H1 (cell line): ENCODE measurements around the gene FAN1. TPM values are rescaled to one million over a fixed set of nuclear protein-coding genes. Genes with fewer than 3 reads are reported as not detected.
A peak's percentile ranks its signal among the peaks of the same experiment; 100 is the strongest.

Experiments used
- BACH1 ChIP-seq: IDR thresholded peaks from 2 replicates; pipeline ENCODE4 v1.6.1; 2012; ENCODE audit warnings: low read length, improper control_type of control experiment
- BRCA1 ChIP-seq: IDR thresholded peaks from 2 replicates; pipeline ENCODE4 v1.6.1; 2012; ENCODE audit warnings: low read depth, low read length, improper control_type of control experiment
- CEBPB ChIP-seq: IDR thresholded peaks from 2 replicates; pipeline ENCODE4 v1.6.1; 2012; ENCODE audit warnings: low read depth, low read length
- CHD2 ChIP-seq: IDR thresholded peaks from 2 replicates; pipeline ENCODE4 v1.6.1; 2012; ENCODE audit warnings: low read length, improper control_type of control experiment
- CTBP2 ChIP-seq: IDR thresholded peaks from 2 replicates; pipeline ENCODE4 v1.7.0; 2011; ENCODE audit warnings: borderline replicate concordance, mild to moderate bottlenecking, moderate library complexity, mixed read lengths, low read length; ENCODE audit not compliant: insufficient read depth, insufficient read length
- E2F6 ChIP-seq: IDR thresholded peaks from 2 replicates; pipeline ENCODE4 v1.6.1; 2012; ENCODE audit warnings: inconsistent platforms
- EGR1 ChIP-seq: IDR thresholded peaks from 2 replicates; pipeline ENCODE4 v1.6.1; 2011; ENCODE audit warnings: low read depth, low read length, borderline replicate concordance
- EZH2 ChIP-seq: fragments of 200-600 bp; sonication (generic); IDR thresholded peaks from 2 replicates; pipeline ENCODE4 v1.7.1; 2012; ENCODE audit warnings: low read depth, mild to moderate bottlenecking, moderate library complexity, low read length, inconsistent platforms; ENCODE audit not compliant: severe bottlenecking
- FOSL1 ChIP-seq: IDR thresholded peaks from 2 replicates; pipeline ENCODE4 v1.6.1; 2011; ENCODE audit warnings: mild to moderate bottlenecking, low read depth, low read length, moderate library complexity; ENCODE audit not compliant: insufficient read depth
- GABPA ChIP-seq: IDR thresholded peaks from 2 replicates; pipeline ENCODE4 v1.6.1; 2011; ENCODE audit warnings: mild to moderate bottlenecking, low read length, moderate library complexity, borderline replicate concordance; ENCODE audit not compliant: insufficient read depth
- KDM1A ChIP-seq: fragments of 200-600, 300-600 bp; sonication (generic); IDR thresholded peaks from 2 replicates; pipeline ENCODE4 v1.7.1; 2016; ENCODE audit warnings: mild to moderate bottlenecking, low read length, borderline replicate concordance
- KDM4A ChIP-seq: IDR thresholded peaks from one replicate; pipeline ENCODE4 v1.7.1; 2012; ENCODE audit warnings: low read depth, mild to moderate bottlenecking, moderate library complexity, low read length, inconsistent platforms; ENCODE audit not compliant: severe bottlenecking
- KDM5A ChIP-seq: fragments of 200-600 bp; IDR thresholded peaks from 2 replicates; pipeline ENCODE4 v1.7.1; 2012; ENCODE audit warnings: mild to moderate bottlenecking, low read length, inconsistent platforms, mixed read lengths
- MAX ChIP-seq: IDR thresholded peaks from 2 replicates; pipeline ENCODE4 v1.6.1; 2012; ENCODE audit warnings: inconsistent platforms
- POLR2AphosphoS5 ChIP-seq: IDR thresholded peaks from 2 replicates; pipeline ENCODE4 v1.6.1; 2011; ENCODE audit warnings: low read depth, low read length
- RNF2 ChIP-seq: fragments of 200-900, 300-1000 bp; sonication (generic); IDR thresholded peaks from 2 replicates; pipeline ENCODE4 v1.7.1; 2016; ENCODE audit warnings: borderline replicate concordance, low read depth, mild to moderate bottlenecking, antibody characterized with exemption, low read length; ENCODE audit not compliant: poor library complexity, severe bottlenecking; ENCODE audit errors: missing control alignments
- SIN3A ChIP-seq, 2 experiments: IDR thresholded peaks in 1 of 2; conservative IDR thresholded peaks in 1 of 2; 2 replicates each; pipeline ENCODE4 v1.6.1; 2011 to 2012; ENCODE audit warnings: low read length in 2 of 2, improper control_type of control experiment in 1 of 2, low read depth in 1 of 2, mild to moderate bottlenecking in 1 of 2
- SP2 ChIP-seq: IDR thresholded peaks from 2 replicates; pipeline ENCODE4 v1.6.1; 2012; ENCODE audit warnings: mild to moderate bottlenecking, low read length, inconsistent platforms
- SP4 ChIP-seq: IDR thresholded peaks from 2 replicates; pipeline ENCODE4 v1.6.1; 2012; ENCODE audit warnings: low read length, inconsistent platforms
- SRF ChIP-seq: IDR thresholded peaks from 2 replicates; pipeline ENCODE4 v1.6.1; 2011; ENCODE audit warnings: mild to moderate bottlenecking, low read depth, low read length, moderate library complexity
- TCF12 ChIP-seq: IDR thresholded peaks from 2 replicates; pipeline ENCODE4 v1.6.1; 2011; ENCODE audit warnings: low read depth, mild to moderate bottlenecking, low read length
- USF2 ChIP-seq: IDR thresholded peaks from 2 replicates; pipeline ENCODE4 v1.6.1; 2011; ENCODE audit warnings: low read length, improper control_type of control experiment
- polyA plus RNA-seq, 7 experiments: library from polyadenylated mRNA; depleted of rRNA in 3 of 7; stranded (reverse) in 5 of 7; unstranded in 2 of 7; fragments of >200 nt in 5 of 7; fragments of 200-250 nt in 2 of 7; gene quantifications; 1 replicate in 5 of 7; 2 replicates in 1 of 7; 4 replicates in 1 of 7; pipeline versions ENCODE4 v1.2.1 to v1.2.3, GENCODE V29; 2011 to 2013; ENCODE audit warnings: missing spikeins in 2 of 7, mixed read lengths in 2 of 7
- total RNA-seq: library from RNA; stranded (reverse); fragmentation: NEBNext Ultra II Directional; extraction: Animal tissue kit (Norgen Biotek cat#: 25700); gene quantifications from 2 replicates; pipeline ENCODE4 v1.2.1, GENCODE V29; 2021

The FAN1 gene
- total and polyA plus RNA-seq, 2 of the 8 experiments (the other 6 are each of a cell fraction or from before 2014, with no cell fraction given): 8.6 to 24.9 TPM

- TF ChIP-seq BACH1 (no peak; the same call in 1 of the 2 replicates), TCF12 (0 out of 2 replicates have a peak, but pooled peaks have one; percentile 1), CTBP2 (no peak), EZH2 (no peak), KDM5A (no peak; the same call in 1 of the 2 replicates), BRCA1 (no peak), SRF (peak; percentile 94), KDM1A (no peak), E2F6 (peak; percentile 77), RNF2 (no peak), FOSL1 (no peak), GABPA (0 out of 2 replicates have a peak, but pooled peaks have one; percentile 31), CEBPB (no peak), SIN3A (conservative IDR thresholded peaks at IDR 0.05 in 1 of 2, IDR thresholded peaks at IDR 0.05 in 1 of 2; ENCODE audit: low read depth in 1 of 2, low read length in 2 of 2) (peak; percentile 68 to 90; a peak in 3 of 4 replicates), SP4 (no peak), USF2 (no peak), MAX (peak; percentile 88), KDM4A (peak; percentile 94), EGR1 (peak; percentile 96), SP2 (no peak), POLR2AphosphoS5 (peak; percentile 35; the same call in 1 of the 2 replicates), CHD2 (no peak)
These were observed at the start of gene FAN1 (continued) for GRCh38 chr15:30903497-30904187.
